K562 (cell line): Measurements from ENCODE around the gene SCARF2. TPM values are rescaled to one million over a fixed set of nuclear protein-coding genes. Genes with fewer than 3 reads are reported as not detected.
A peak's percentile ranks its signal among the peaks of the same experiment; 100 is the strongest.

Source experiments
- ATAC-seq: fragments of 200-7000 bp; cut with Tn5 transposase; 3 replicates; pipeline ENCODE4 v1.9.1; 2020; ENCODE audit warnings: moderate library complexity
- BruUV-seq: library from RNA; stranded (reverse); fragments of 400-500 nt; replicated peaks from 2 replicates; lab custom pipeline; 2021; lab: Mats Ljungman, UMichigan
- CTCF ChIA-PET: fragments of 300-600 bp; formaldehyde crosslinking; extraction: SDS; loops from one replicate; lab custom pipeline; 2021; ENCODE audit warnings: low intra/inter-chr PET ratio; lab: Yijun Ruan, JAX
- POLR2A ChIA-PET: fragments of 300-600, 350-650 bp; sonication (Branson Sonifier 250); formaldehyde crosslinking; extraction: SDS; loops from one replicate; lab custom pipeline; 2021; ENCODE audit warnings: antibody characterized with exemption, inconsistent platforms; lab: Yijun Ruan, JAX
- DNase-seq, 4 experiments: peaks; one replicate each; pipeline versions ENCODE4 v3.0.0 to v3.0.0-alpha.2; 2011 to 2018; ENCODE audit warnings: low spot score in 3 of 4, mixed read lengths in 3 of 4; ENCODE audit errors: extremely low read depth in 1 of 4
- FAIRE-seq: peaks from 2 replicates; lab custom pipeline; 2011; peaks lifted over from hg19 to GRCh38; lab: Jason Lieb, UNC
- H2AFZ ChIP-seq: 2 replicates; pipeline ENCODE4 v1.6.0; 2011; ENCODE audit warnings: low read depth, low read length, control low read depth, inconsistent platforms
- H3K27ac ChIP-seq: fragments of 200-600 bp; 3 replicates; pipeline ENCODE4 v1.8.0; 2011; ENCODE audit warnings: low read depth, mild to moderate bottlenecking, control low read depth, inconsistent platforms, low read length, moderate library complexity, mixed read lengths; ENCODE audit errors: extremely low read depth
- H3K27me3 ChIP-seq, 2 experiments: fragments of 300-600 bp in 1 of 2; 2 replicates in 1 of 2; 3 replicates in 1 of 2; pipeline versions ENCODE4 v1.6.0 to v1.8.0; 2011; ENCODE audit warnings: inconsistent platforms in 2 of 2, low read length in 2 of 2, mild to moderate bottlenecking in 1 of 2, mixed read lengths in 1 of 2, moderate library complexity in 1 of 2; ENCODE audit not compliant: control insufficient read depth in 2 of 2, insufficient read depth in 2 of 2
- H3K36me3 ChIP-seq: fragments of 300-600 bp; 3 replicates; pipeline ENCODE4 v1.8.0; 2011; ENCODE audit warnings: mild to moderate bottlenecking, low read length, inconsistent platforms; ENCODE audit not compliant: control insufficient read depth, insufficient read depth
- H3K4me1 ChIP-seq, 2 experiments: fragments of 200-600 bp in 1 of 2; replicated peaks in 1 of 2; 2 replicates in 1 of 2; 3 replicates in 1 of 2; pipeline versions ENCODE4 v1.5.1 to v1.8.0; 2011; ENCODE audit warnings: inconsistent platforms in 2 of 2, low read length in 2 of 2, mild to moderate bottlenecking in 1 of 2, mixed read lengths in 1 of 2, moderate library complexity in 1 of 2; ENCODE audit not compliant: control insufficient read depth in 2 of 2, insufficient read depth in 2 of 2
- H3K4me2 ChIP-seq: 2 replicates; pipeline ENCODE4 v1.6.1; 2011; ENCODE audit warnings: low read length, control low read depth, inconsistent platforms, mixed read lengths; ENCODE audit not compliant: insufficient read depth
- H3K4me3 ChIP-seq: fragments of 200-600 bp; sonication (generic), shearing (Covaris generic); 2 replicates; pipeline ENCODE4 v1.5.1; 2016; ENCODE audit warnings: control low read depth, inconsistent platforms
- H3K79me2 ChIP-seq: fragments of 200-600 bp; 3 replicates; pipeline ENCODE4 v1.8.0; 2011; ENCODE audit warnings: low read length, inconsistent platforms; ENCODE audit not compliant: control insufficient read depth, insufficient read depth
- H3K9ac ChIP-seq, 2 experiments: 2 replicates each; pipeline versions ENCODE4 v1.6.0 to v1.6.1; 2011; ENCODE audit warnings: low read depth in 2 of 2, low read length in 2 of 2, control low read depth in 1 of 2, inconsistent platforms in 1 of 2, mild to moderate bottlenecking in 1 of 2, mixed read lengths in 1 of 2; ENCODE audit not compliant: insufficient read depth in 1 of 2
- H3K9me1 ChIP-seq: one replicate; pipeline ENCODE4 v1.6.0; 2011; ENCODE audit warnings: inconsistent platforms, mild to moderate bottlenecking, low read length, moderate library complexity; ENCODE audit not compliant: control insufficient read depth, insufficient read depth
- H3K9me3 ChIP-seq: replicated peaks from 2 replicates; pipeline ENCODE4 v1.5.1; 2011; ENCODE audit warnings: low read depth, low read length, inconsistent platforms; ENCODE audit not compliant: control insufficient read depth, insufficient read depth
- H4K20me1 ChIP-seq: replicated peaks from 2 replicates; pipeline ENCODE4 v1.6.1; 2011; ENCODE audit warnings: low read length, inconsistent platforms, mixed read lengths; ENCODE audit not compliant: control insufficient read depth, insufficient read depth
- FOXA3 ChIP-seq, 2 experiments: fragments of 450-650 bp in 1 of 2; sonication (generic) in 1 of 2; formaldehyde crosslinking; IDR thresholded peaks in 1 of 2; conservative IDR thresholded peaks in 1 of 2; 2 replicates each; pipeline versions ENCODE4 v1.4.0 to v1.8.0; 2020 to 2022; ENCODE audit warnings: mild to moderate bottlenecking in 2 of 2, missing genetic modification reagents in 1 of 2
- GABPB2 ChIP-seq: fragments of 250-450 bp; sonication (Bioruptor Pico); conservative IDR thresholded peaks from 2 replicates; pipeline ENCODE4 v1.5.1; 2021; ENCODE audit warnings: mild to moderate bottlenecking
- KAT7 ChIP-seq: sonication (generic); formaldehyde crosslinking; IDR thresholded peaks from 2 replicates; pipeline ENCODE4 v1.8.0; 2022; ENCODE audit warnings: missing genetic modification reagents, mild to moderate bottlenecking, borderline replicate concordance
- KLF13 ChIP-seq: fragments of 450-650 bp; IDR thresholded peaks from 2 replicates; pipeline ENCODE4 v1.6.1; 2016; ENCODE audit warnings: missing genetic modification characterization, low read depth, mild to moderate bottlenecking, missing compliant biosample characterization, moderate library complexity, borderline replicate concordance
- ZNF507 ChIP-seq: conservative IDR thresholded peaks from 2 replicates; pipeline ENCODE4 v1.6.1; 2017; ENCODE audit warnings: missing genetic modification characterization, missing compliant biosample characterization
- WGBS: fragments of 100-300 bp; shearing (Covaris generic); methylation state at CpG from one replicate; pipeline ENCODE4 v1.1.6; 2016; ENCODE audit warnings: low coverage, mixed read lengths; ENCODE audit not compliant: insufficient coverage; ENCODE audit errors: missing lambda C conversion rate; 5-methylcytosine and 5-hydroxymethylcytosine counted together
- in situ Hi-C: fragments of 300-500 bp; cut with MboI; formaldehyde crosslinking; loops from 4 replicates; pipeline ENCODE4 v1.15.0; 2018; ENCODE audit warnings: inconsistent platforms, mixed read lengths
- intact Hi-C: fragments of 100-400 bp; cut with micrococcal nuclease; formaldehyde crosslinking; loops from 2 replicates; pipeline ENCODE4 v1.14.2; 2022
- polyA plus RNA-seq, 8 experiments: library from polyadenylated mRNA; depleted of rRNA in 4 of 8; stranded (reverse) in 5 of 8; unstranded in 3 of 8; fragments of >200 nt; fragmentation: Nextera tagmentation in 2 of 8; fragmentation: Illumina TruSeq in 1 of 8; extraction: Ambion mirVana in 2 of 8; extraction: Trizol in 1 of 8; gene quantifications; 2 replicates each; pipeline versions ENCODE4 v1.2.1 to v1.2.3, GENCODE V29; 2011 to 2014; ENCODE audit warnings: inconsistent platforms in 1 of 8, missing spikeins in 1 of 8
- total RNA-seq, 7 experiments: library from RNA; depleted of rRNA in 6 of 7; stranded (reverse); fragments of >200 nt in 6 of 7; fragmentation: Illumina TruSeq in 2 of 7; extraction: Trizol in 2 of 7; gene quantifications; 2 replicates each; pipeline versions ENCODE4 v1.2.1 to v1.2.3, GENCODE V29; 2011 to 2021; ENCODE audit warnings: low replicate concordance in 1 of 7

The SCARF2 gene
- total and polyA plus RNA-seq, 9 of the 15 experiments (the other 6 are each of a cell fraction or from before 2014, with no cell fraction given), result 0.06 to 0.32 (median 0.21) TPM; not detected in 5

DNA sequence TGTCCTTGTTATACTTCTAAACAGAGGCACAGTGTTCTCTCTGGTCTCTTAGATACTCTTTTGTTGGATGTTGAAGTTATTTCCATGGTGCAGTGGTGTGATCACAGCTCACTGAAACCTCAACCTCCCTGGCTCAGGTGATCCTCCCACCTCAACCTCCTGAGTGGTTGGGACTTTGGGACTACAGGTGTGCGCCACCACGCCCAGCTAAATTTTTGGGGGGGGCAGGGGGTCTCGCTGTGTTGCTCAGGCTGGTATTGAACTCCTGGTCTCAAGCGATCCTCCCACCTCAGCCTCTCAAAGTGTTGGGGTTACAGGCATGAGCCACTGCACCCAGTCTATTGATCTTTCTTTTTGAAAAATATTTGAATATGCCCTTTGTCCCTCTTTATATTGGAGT lies 28.7 kb downstream of the SCARF2 start:
- peaks cover 8 to 9% of the 10 kb centered on the region in 2 experiments for H3K4me1 ChIP-seq
- H3K79me2 ChIP-seq, result no peaks in the 10 kb centered on the region
- H2AFZ ChIP-seq, result no peak overlapping the region
- H3K4me3 ChIP-seq, result no peak overlapping the region
- WGBS, result 73% methylated on average over 4 of the region's 4 CpGs
- FAIRE-seq (no peak), ATAC-seq (no peak), DNase-seq (no peak)
- intact Hi-C loops, result no loop called here
- peaks cover 35% of the 10 kb centered on the region; the same call in 2 of the 3 replicates for H3K36me3 ChIP-seq
- no peaks in the 10 kb centered on the region for H3K27me3 ChIP-seq
- POLR2A ChIA-PET, result interaction anchor here (0.6 to 8.9 kb wide), 7 partner anchors 10 to 677 kb away, joined by 3 to 84 read pairs (median 4); partner anchors contain the start of gene ZNF74
- no peaks in the 10 kb centered on the region for H4K20me1 ChIP-seq
- H3K9ac ChIP-seq, result no peak overlapping the region
- H3K4me2 ChIP-seq, result no peak overlapping the region
- no peak overlapping the region for H3K27ac ChIP-seq
- BruUV-seq, result no TSS peak
- in situ Hi-C loops, result loop anchor here (25.0 kb wide), 2 partner anchors 278 to 1872 kb away; partner anchors contain the start of gene TMEM191B
- CTCF ChIA-PET, result no interaction called here
- H3K9me1 ChIP-seq, result peaks cover 3% of the 10 kb centered on the region
- TF ChIP-seq KAT7 (CRISPR knock-in tag) (no peak), ZNF507 (tag) (0 out of 2 replicates have a peak, but pooled peaks have one; percentile 9), KLF13 (tag) (peak; percentile 26; the same call in 1 of the 2 replicates), GABPB2 (0 out of 2 replicates have a peak, but pooled peaks have one; percentile 50), FOXA3 (CRISPR knock-in tag; conservative IDR thresholded peaks at IDR 0.05 in 1 of 2, IDR thresholded peaks at IDR 0.05 in 1 of 2) (peak in 1 of 2 experiments; percentile 44; a peak in 1 of 4 replicates)
- H3K9me3 ChIP-seq, result no peaks in the 10 kb centered on the region
